Middle frontal gyrus (tissue), 1 donor: ENCODE measurements around the gene KRIT1.
"Not testable (repeated sequence)": the region's sequence is repeated elsewhere in the genome, so short reads cannot be mapped to it uniquely, and the experiment has no call there.

ENCODE experiments used
- DNase-seq: peaks from one replicate; pipeline ENCODE4 v3.0.0-alpha.2; 2015; ENCODE audit warnings: low spot score; ENCODE audit errors: extremely low spot score

Gene KRIT1

DNA sequence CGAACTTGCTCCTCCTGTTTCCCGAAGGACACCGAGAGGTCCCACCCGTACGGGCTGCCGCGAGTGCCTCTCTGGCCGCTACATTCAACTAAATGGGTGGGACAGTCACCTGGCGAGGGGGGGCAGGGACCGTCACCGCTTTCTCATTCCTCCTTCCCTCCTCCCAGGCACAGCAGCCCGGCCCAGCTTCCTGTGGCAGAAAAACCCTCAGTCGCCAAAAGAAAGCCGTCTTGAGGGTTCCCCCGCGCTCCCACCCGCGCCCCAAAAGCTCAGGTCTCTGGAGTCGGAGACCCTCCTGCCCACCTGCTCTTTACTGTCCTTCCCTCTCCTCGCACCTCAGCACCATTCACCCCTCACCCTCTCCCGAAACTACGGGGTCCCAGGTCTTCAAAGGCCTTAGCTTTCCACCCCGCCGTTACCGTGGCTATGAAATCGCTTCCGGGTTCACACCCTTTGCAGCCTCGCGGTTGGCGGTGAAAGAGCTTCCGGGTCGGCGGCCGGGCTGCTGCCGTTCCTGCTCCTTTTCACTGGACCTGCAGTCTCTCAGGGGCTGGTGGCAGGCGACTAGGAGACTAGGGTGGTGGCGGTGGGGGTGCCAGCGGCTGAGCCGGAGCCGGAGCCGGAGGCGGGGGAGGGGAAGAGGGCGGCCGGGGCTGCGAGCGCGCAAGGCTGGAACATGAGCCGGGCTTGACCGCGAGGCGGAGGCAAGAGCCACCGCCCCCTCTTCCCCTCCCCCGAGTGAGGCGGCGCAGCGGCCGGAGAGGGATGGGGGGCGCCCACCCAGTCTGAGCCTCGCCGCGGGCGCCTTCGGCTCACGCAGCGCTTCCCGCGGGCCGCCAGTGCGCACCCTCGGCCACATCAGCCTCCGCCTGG lies at the start of gene KRIT1, which contains the start of gene ANKIB1:
Gene KRIT1 (minus strand): TSS at position 428 of the 873 bp plus-strand sequence. CDS start 3,779 bp downstream, outside the sequence.
Gene ANKIB1 (plus strand): TSS at position 488 of the 873 bp plus-strand sequence. CDS start 49,005 bp downstream, outside the sequence.
- DNase-seq = peak; percentile 82

DNA sequence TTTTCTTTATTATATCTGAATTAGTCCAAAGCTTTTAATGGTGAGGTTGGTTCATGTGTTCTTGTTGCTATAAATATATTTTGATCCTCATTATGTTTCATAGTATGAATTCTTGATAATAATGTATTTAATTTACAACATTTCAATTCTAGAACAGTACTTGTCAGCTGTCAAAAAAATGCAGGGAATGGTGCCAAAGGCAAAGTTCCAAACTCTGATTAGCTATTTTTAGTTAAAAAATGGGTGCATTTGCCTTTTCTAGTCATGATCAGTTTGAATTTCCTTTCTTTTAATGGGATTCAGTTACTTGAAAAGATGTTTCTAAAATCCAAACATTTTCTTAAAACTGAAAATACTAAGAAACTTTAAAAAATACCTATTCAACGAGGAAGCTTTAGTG lies 49.7 kb upstream of the KRIT1 start:
- no peak for DNase-seq

DNA sequence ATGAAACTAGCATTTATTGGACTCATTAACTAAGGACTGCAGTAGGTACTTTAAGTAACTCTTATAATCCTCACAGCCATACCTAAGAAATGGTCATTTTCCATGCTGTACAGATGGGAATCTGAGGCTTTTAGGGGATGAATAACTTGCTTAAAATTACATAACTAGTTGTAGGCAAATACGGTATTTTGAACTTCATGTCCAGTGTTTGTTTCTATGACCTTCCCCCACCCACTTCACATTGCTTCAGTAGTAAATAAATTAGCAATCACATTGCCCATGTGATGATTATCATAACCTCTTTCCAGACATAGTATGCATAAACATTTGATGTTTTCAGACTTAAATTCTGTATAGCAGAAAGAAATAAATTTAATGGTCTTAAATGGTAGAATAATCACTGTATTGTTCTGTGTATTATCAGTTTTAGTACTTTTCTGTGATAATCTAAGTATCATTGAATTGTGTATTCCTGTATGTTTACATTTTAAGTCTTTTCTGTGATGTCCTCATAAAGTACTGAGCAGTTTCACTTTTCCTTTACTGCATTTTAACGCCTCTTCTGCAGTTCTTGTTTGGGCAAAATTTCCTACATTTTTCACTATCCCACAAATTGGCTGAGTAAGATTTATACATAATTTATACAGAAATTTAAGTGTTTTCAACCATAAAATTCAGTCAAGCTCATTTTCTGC lies 48.3 kb upstream of the KRIT1 start:
- no peak for DNase-seq

DNA sequence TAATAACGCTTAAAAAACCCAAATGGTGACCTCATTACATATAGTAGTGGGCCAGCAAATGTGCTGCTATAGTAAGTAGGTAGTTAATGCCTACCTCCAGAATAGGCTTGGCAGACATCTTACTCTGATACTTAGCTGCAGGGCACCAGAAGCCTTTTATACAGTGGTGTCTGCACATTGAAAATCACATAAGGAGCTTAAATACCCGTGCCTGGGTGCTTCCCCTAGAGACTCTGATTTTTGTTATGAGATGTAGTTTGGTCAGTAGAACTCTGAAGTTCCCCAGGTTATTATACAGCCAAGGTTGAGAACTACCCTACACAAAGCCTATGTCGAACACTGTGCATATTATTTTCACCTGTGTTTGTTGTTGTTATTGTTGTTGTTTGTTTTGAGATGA lies 47.3 kb upstream of the KRIT1 start:
- no peak for DNase-seq

DNA sequence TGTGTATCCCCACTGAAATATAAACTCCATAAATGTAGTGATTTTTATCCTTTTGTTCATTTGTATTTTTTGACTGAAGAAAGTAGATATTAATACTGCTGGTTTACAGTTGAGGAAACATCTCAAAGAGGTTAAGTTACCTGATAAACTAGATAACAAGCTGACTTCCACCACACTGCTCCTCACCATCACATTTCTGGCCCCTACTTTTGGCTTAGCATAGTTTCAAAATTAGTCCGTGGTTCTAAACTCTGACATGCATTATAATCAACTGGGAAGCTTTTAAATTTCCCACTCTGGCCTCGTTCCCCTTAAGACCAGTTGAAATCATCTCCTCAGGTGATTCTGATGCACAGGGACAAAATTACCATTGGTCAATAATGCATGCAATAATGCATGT lies 43.6 kb upstream of the KRIT1 start:
- DNase-seq = no peak

DNA sequence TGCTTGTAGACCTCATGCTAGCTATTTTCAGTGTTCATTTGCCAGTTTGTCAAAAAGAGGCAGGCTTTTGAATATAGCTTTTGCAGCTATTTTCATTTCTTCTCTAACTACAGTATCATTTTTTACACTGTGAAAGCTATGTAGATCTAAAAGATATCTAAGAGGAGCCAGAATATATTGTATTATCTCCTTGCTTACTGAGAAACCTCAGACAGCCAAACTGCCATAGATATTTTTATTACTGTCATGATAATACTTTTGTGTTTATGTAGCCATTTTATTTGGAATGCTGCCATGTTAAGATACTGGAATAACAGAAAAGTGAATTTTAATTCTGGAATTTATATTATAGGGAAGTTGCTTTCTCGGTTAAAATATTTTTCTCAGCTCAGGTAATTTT lies 37.2 kb upstream of the KRIT1 start:
- no peak for DNase-seq

DNA sequence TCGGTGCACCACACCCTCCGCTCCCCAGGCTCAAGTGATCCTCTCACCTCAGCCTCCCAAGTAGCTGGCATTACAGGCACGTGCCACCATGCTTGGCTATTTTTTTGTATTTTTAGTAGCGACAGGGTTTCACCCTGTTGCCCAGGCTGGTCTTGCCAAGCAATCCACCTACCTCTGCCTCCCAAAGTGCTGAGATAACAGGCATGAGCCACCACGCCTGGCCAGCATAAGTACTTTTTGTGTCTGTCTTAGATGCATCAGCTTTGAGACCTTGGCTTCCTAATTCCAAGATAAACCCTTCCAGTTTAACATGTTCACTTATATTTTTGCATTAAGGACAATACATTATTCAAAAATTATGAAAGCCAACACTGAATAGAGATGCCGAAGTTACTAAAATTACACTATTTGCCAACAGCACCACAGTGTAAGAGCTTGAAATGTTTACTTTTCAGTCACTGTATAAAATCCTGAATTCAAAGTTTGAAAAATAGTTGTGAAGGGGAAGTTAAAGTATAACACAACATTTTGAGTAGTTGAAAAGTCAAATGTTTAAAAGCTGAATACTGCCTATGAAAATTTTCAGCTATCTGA lies 36.6 kb upstream of the KRIT1 start:
- no peak for DNase-seq

DNA sequence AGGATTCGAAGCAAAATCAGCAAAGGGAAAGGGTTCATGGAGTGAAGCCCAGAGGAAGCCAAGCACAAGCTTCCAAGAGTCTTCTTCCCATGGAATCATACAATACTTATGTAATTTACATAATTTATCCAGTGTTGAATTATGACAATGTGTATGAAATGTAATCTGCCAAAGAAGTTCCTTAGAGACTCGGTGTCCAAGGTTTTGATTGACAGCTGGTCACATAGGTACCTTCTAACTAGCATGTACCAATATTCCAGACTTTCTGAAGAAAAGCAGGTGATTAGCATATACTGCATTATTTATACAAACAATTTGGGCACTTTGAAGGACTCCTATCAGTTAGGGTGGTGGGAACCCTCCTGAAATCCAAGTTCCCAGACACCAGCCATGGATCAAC lies 35.3 kb upstream of the KRIT1 start:
- DNase-seq = no peak

DNA sequence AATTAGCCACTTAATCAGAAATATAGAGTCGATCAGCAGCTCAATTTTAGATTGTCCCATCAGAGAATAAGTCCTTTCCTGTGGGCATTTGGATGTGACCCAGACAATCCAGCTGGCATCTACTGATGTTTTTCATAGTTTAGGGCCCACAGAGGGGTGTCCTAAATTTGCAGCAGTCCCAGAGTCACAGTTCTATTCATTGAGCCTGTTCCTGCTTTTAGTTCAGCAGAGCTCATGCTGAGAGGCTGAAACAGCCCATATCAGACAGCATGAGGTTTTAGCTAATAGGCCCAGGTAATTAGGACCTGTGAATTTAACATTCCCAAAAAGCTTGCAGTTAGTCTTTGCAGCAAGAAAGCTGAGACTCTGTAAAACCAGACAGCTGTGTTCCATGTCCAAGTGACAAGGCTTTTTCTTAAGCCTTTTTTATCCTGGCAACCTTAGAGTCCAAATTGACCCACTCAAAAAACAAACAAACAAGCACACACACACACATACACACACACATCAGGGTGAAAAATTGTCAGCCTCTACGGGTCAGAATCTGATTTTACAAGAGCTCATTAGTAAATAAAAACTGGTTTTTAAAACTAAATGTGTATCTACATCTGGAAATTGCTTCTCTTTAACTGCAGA lies 33.8 kb upstream of the KRIT1 start:
- DNase-seq = no peak

DNA sequence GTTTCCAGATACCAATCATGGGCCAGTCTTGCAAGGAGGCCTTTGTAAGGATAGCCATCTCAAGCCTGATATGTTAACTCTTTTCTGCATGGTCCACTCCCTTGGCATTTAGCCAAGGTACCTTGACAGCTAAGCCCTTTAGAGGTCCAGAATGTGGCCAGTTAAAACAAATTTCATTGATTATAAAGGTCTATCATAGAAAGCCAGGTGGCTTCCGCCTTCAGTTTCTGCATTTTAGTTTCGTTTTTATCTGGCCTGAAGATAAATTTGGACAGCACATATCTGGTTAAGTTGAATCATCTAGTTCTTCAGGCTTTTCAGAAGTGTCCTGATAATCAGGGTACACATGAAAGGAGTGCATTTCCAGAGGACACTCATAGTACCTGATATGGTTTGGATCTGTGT lies 30.7 kb upstream of the KRIT1 start:
- no peak for DNase-seq

DNA sequence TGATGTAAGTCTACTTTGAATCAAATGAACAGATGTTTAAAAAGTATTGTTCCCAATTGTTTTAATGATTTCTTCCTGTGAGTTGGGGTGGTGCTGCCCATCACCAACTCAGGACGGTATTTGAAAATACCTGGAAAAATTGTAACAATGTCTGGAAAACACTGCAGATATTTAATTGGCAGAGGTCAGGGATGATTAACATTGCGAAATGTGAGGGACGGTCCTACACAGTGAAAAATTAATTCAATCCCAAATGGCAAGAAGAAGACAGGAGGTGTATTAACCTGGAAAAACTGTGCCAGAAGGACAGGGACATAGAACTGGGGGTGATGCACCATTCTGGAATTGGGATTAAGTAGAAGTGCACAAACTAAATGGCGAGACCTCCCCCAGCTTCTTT lies 29.6 kb upstream of the KRIT1 start:
- DNase-seq = no peak

DNA sequence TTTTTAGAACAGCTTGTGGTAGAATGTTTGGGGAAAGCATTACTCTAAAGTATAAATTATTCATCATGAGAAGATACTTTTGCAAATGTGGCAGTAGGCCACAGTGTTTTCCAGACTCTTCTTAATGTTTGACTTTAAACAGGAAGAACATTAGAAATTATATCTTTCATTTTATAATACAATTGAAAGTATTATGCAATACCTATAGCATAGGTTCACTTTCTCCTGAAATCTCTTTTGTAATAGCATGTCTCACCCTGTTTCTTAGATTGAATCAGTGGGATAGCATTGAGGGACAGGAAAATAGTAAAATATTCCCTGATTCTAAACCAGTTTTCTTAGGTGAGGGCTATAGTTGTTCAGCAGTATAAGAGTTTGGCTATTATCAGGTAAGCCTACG lies 23.2 kb upstream of the KRIT1 start:
- no peak for DNase-seq

DNA sequence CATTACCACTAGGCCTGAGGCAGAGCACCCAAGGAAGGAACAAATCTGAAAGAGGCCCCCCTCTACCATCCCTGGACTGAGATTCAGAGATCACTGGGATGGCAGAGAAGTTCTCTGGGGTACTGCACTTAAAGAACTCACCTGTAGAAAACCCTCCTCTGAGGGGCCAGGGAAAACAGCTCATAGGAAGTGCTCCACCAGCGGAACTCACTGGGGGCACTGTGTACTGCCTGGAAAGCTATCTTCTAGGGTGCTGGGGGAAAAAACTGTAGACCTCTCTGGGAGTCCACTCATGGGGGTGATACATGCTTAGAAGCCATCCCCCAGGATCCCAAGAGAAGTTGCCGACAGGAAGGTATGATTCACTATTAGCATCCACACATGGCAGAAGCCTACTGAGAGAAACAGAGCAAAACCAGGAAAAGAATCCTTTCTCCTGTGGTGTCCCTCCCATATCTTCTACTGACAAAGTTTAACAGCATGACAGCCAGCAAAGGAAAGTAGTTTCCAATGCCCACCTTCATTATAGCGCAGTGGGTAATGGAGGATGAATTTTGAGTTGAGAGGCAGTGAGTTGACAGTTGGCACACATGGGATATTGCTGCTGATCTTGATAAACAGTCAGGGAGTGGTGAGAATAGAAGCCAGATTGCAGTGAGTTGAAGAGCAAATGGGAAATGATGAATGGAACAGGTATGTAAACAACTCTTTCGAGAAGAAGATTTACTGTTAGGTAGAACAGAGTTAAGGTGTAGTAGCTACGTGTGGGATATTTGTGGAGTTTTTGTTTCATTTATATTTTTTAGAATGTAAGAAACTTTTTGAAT lies 20.9 kb upstream of the KRIT1 start:
- DNase-seq = no peak

DNA sequence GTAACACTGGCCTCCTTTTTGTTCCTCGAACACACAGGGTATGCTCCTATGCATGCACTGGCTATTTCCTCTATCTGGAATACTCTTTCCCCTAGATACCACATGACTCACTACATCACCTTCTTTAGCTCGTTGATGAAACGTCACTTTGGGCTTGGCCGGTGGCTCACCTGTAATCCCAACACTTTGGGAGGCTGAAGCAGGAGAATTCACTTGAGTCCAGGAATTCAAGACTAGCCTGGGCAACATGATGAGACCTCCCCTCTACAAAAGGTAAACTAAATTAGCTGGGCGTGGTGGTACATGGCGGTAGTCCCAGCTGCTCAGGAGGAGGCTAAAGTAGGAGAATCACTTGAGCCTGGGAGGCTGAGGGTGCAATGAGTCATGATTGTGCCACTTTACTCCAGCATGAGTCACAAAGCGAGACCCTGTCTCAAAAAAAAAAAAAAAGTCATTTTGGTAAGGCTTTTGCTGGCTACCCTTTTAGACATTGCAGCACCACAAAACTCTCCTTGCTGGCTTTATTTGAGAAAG lies 14.6 kb upstream of the KRIT1 start:
- no peak for DNase-seq

DNA sequence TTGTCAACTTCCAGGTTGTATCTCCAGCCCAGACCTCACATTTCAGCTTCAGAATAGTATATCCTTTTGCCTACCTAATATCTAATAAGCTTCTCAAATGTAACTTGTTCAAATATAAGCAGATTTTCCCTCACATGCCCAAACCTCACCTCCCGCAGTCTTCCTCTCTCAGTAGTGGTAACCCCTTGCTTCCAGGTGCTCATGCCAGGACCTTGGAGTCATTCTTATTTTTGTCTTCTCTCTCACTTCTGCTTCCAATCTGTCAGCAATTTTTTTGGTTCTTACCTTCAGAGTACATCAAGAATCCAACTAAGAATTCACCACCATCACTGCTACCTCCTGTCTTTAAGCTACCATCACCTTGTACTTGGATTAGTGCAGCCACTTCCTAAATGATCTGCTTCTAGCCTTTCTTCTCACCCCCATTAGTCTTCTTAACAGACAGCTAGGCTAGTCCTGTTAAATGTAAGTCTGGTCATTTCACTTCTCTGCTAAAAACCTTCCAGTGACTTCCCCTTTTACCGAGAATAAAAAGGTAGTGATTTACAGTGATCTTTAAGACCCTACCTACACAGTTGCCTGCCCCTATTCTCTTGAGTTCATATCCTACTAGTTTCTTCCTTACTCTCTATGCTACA lies 14.0 kb upstream of the KRIT1 start:
- DNase-seq = no peak

DNA sequence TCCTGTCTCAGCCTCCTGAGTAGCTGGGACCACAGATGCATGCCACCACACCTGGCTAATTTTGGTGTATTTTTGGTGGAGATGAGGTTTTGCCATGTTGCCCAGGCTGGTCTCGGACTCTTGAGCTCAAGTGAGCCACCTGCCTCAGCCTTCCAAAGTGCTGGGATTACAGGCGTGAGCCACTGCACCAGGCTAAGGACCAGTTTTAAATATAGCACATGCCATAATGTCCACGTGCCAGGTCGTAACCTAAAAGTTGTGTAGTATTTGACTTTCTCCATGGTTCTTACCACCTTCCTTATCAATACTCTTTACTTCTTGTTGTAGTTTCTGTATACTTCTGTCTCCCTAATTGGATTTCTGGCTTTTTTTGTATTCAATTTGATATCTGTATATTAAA lies 13.3 kb upstream of the KRIT1 start:
- DNase-seq = no peak

DNA sequence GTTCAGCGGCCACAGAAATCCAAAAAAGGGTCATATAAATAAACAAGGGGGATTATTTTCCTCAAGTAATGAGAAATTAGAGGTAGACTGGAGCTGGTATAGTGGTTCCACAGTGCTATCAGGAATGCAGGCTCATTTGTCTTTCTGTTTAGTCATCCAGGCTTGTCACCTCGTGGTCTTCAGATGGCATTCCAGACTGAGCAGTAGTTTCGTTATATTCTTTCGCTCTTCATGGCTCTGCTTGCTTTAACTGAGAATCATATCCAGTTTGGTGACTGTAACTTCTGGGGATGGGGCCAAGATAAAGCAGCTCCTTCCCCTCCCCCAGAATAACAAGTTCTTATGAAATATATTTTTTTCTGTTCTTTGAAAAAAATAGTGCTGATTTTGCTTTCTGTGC lies 9.6 kb upstream of the KRIT1 start:
- DNase-seq = no peak

DNA sequence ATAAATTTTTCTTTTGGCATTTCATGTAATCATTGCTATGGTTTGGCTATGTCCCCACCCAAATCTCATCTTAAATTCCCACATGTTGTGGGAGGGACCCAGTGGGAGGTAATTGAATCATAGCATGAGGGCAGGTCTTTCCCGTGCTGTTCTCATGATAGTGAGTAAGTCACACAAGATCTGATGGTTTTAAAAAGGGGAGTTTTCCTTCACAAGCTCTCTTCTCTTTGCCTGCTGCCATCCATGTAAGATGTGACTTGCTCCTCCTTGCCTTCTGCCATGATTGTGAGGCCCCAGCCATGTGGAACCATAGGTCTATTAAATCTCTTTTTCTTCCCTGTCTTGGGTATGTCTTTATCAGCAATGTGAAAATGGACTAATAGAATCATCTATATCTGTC lies 9.1 kb upstream of the KRIT1 start:
- not testable (repeated sequence) for DNase-seq

DNA sequence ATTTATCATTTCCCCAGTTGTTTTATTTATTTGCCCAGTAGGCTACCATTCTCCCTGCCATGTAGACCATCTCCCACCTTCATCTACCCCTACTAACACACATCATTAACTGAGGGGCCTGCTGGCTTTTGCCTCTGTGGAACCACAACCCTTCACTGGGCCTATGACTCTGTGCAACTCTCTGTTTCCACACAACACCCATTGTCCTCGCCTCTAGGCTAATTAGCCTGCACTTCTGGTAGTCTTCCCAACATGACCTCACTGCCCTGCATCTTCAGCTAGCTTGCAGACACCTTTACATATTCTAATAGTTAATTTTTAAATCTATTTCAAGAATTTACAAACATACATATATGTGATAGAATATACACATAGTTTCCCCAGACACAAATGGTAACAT lies 7.5 kb upstream of the KRIT1 start:
- peak; percentile 14 for DNase-seq

DNA sequence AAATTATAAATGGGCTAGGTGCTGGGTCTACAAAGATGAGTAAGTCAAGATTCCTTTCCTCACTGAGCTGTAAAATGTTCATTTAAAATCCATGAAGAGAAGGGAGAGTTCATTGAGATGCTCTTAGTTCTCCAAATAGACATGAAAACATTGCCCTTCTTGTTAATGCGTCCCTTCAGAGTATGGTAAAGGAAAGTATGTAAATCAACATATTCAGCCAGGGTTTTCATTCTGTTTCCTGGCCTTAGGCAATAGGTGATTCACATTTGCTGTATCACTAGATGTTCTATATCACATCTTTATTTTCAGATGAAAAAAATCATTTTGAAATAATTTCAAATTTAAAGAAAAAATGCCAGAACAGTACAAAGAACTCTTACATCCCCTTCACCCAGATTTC lies 5.5 kb upstream of the KRIT1 start:
- no peak for DNase-seq
